ENCODE data around the gene DIAPH3.

The DIAPH3 gene

GRCh38 chr13:60120617-60121336, 43.0 kb downstream of the DIAPH3 start:
- Histone ChIP-seq H3K27me3 (no peaks in the 10 kb centered on the region), H3K4me3 (ENCODE audit: low read depth in 1 of 2, low read length in 1 of 2) (no peak overlapping the region), H3K36me3 (no peaks in the 10 kb centered on the region), H3K4me1 (ENCODE audit: control insufficient read depth in 1 of 2, insufficient read depth in 1 of 2, low read depth in 1 of 2, low read length in 1 of 2) (no peaks in the 10 kb centered on the region), H3K9me3 (no peaks in the 10 kb centered on the region), H3K27ac (no peak overlapping the region)
- TF ChIP-seq CTCF (IDR thresholded peaks at IDR 0.05), result no peak

- Histone ChIP-seq H3K36me3 (no peaks in the 10 kb centered on the region), H3K4me3 (ENCODE audit: low read depth in 1 of 2, low read length in 1 of 2) (no peak overlapping the region), H3K9me3 (no peaks in the 10 kb centered on the region), H3K27ac (no peak overlapping the region), H3K27me3 (no peaks in the 10 kb centered on the region), H3K4me1 (ENCODE audit: control insufficient read depth in 1 of 2, insufficient read depth in 1 of 2, low read depth in 1 of 2, low read length in 1 of 2) (no peaks in the 10 kb centered on the region)
- no peak for TF ChIP-seq CTCF (IDR thresholded peaks at IDR 0.05)
These were observed 44.9 kb downstream of the DIAPH3 start for GRCh38 chr13:60118696-60119400.

- TF ChIP-seq CTCF (IDR thresholded peaks at IDR 0.05), result no peak
- Histone ChIP-seq H3K4me1 (ENCODE audit: control insufficient read depth in 1 of 2, insufficient read depth in 1 of 2, low read depth in 1 of 2, low read length in 1 of 2) (no peaks in the 10 kb centered on the region), H3K4me3 (ENCODE audit: low read depth in 1 of 2, low read length in 1 of 2) (no peak overlapping the region), H3K9me3 (no peaks in the 10 kb centered on the region), H3K27ac (no peak overlapping the region), H3K36me3 (peaks cover 10% of the 10 kb centered on the region), H3K27me3 (no peaks in the 10 kb centered on the region)
These were observed 49.2 kb downstream of the DIAPH3 start for GRCh38 chr13:60114499-60115028.

GRCh38 chr13:60112771-60113170, 51.0 kb downstream of the DIAPH3 start:
- H3K27me3 ChIP-seq, result no peaks in the 10 kb centered on the region
- no peaks in the 10 kb centered on the region for H3K4me1 ChIP-seq (ENCODE audit: control insufficient read depth in 1 of 2, insufficient read depth in 1 of 2, low read depth in 1 of 2, low read length in 1 of 2)
- no peak for TF ChIP-seq CTCF (IDR thresholded peaks at IDR 0.05)
- H3K36me3 ChIP-seq, result peaks cover 10% of the 10 kb centered on the region
- no peak overlapping the region for H3K4me3 ChIP-seq (ENCODE audit: low read depth in 1 of 2, low read length in 1 of 2)
- no peaks in the 10 kb centered on the region for H3K9me3 ChIP-seq
- no peak overlapping the region for H3K27ac ChIP-seq

GRCh38 chr13:60111691-60112090, 52.0 kb downstream of the DIAPH3 start:
- Histone ChIP-seq H3K36me3 (peaks cover 10% of the 10 kb centered on the region), H3K4me1 (ENCODE audit: control insufficient read depth in 1 of 2, insufficient read depth in 1 of 2, low read depth in 1 of 2, low read length in 1 of 2) (no peaks in the 10 kb centered on the region), H3K4me3 (ENCODE audit: low read depth in 1 of 2, low read length in 1 of 2) (no peak overlapping the region), H3K27ac (no peak overlapping the region), H3K9me3 (no peaks in the 10 kb centered on the region), H3K27me3 (no peaks in the 10 kb centered on the region)
- TF ChIP-seq CTCF (IDR thresholded peaks at IDR 0.05), result no peak
